GM18520 (cell line): ENCODE measurements around the gene SPRED2.

Experiments used
- ATAC-seq: cut with Tn5 transposase; IDR thresholded peaks from one replicate; pipeline ENCODE4 v1.9.1; 2021; ENCODE audit not compliant: unreplicated experiment

The SPRED2 gene

GRCh38 chr2:65416321-65416720 is 16.1 kb downstream of the SPRED2 start:
- ATAC-seq: no peak

- ATAC-seq: no peak
Measured at GRCh38 chr2:65415091-65415490, 17.3 kb downstream of the SPRED2 start.

GRCh38 chr2:65413610-65414009 is 18.8 kb downstream of the SPRED2 start:
- ATAC-seq: no peak

GRCh38 chr2:65413106-65413505 is 19.3 kb downstream of the SPRED2 start:
- no peak for ATAC-seq

GRCh38 chr2:65411056-65411795 is 21.2 kb downstream of the SPRED2 start:
- ATAC-seq: no peak

GRCh38 chr2:65409045-65409444 is 23.4 kb downstream of the SPRED2 start:
- no peak for ATAC-seq

GRCh38 chr2:65407240-65407639 is 25.2 kb downstream of the SPRED2 start:
- ATAC-seq: no peak

- ATAC-seq: peak; percentile 58
Measured at GRCh38 chr2:65404988-65405697, 27.3 kb downstream of the SPRED2 start.

- ATAC-seq: no peak
Measured at GRCh38 chr2:65403529-65403915, 28.9 kb downstream of the SPRED2 start.

- ATAC-seq: no peak
Measured at GRCh38 chr2:65402780-65403528, 29.4 kb downstream of the SPRED2 start.

GRCh38 chr2:65402323-65402722 is 30.1 kb downstream of the SPRED2 start:
- ATAC-seq: no peak

GRCh38 chr2:65397122-65397521 is 35.3 kb downstream of the SPRED2 start:
- ATAC-seq: peak; percentile 37

- no peak for ATAC-seq
Measured at GRCh38 chr2:65396348-65397026, 35.9 kb downstream of the SPRED2 start.

GRCh38 chr2:65395621-65396347 is 36.6 kb downstream of the SPRED2 start:
- no peak for ATAC-seq

GRCh38 chr2:65393743-65394422 is 38.5 kb downstream of the SPRED2 start:
- no peak for ATAC-seq

GRCh38 chr2:65393046-65393445 is 39.4 kb downstream of the SPRED2 start:
- ATAC-seq: no peak

- ATAC-seq: no peak
Measured at GRCh38 chr2:65392609-65393008, 39.8 kb downstream of the SPRED2 start.

GRCh38 chr2:65390134-65390533 is 42.3 kb downstream of the SPRED2 start:
- peak; percentile 71 for ATAC-seq

GRCh38 chr2:65389476-65389875 is 42.9 kb downstream of the SPRED2 start:
- no peak for ATAC-seq
